H1 (cell line): ENCODE results near the gene COL16A1. TPM values are rescaled to one million over a fixed set of nuclear protein-coding genes. Genes with fewer than 3 reads are reported as not detected.

Source experiments
- ASH2L ChIP-seq: fragments of 200-600, 300-600 bp; sonication (generic); IDR thresholded peaks from one replicate; pipeline ENCODE4 v1.7.1; 2017; ENCODE audit warnings: low read length
- BCL11A ChIP-seq, 2 experiments: IDR thresholded peaks; one replicate each; pipeline ENCODE4 v1.6.1; 2011; ENCODE audit warnings: low read depth in 2 of 2, low read length in 2 of 2, mild to moderate bottlenecking in 2 of 2
- CEBPB ChIP-seq: IDR thresholded peaks from 2 replicates; pipeline ENCODE4 v1.6.1; 2012; ENCODE audit warnings: low read depth, low read length
- CHD7 ChIP-seq: fragments of 300-600 bp; sonication (generic); IDR thresholded peaks from 2 replicates; pipeline ENCODE4 v1.7.1; 2012; ENCODE audit warnings: low read length, moderate library complexity, mild to moderate bottlenecking, inconsistent platforms; ENCODE audit not compliant: insufficient replicate concordance
- FOSL1 ChIP-seq: IDR thresholded peaks from 2 replicates; pipeline ENCODE4 v1.6.1; 2011; ENCODE audit warnings: mild to moderate bottlenecking, low read depth, low read length, moderate library complexity; ENCODE audit not compliant: insufficient read depth
- JUN ChIP-seq: IDR thresholded peaks from 2 replicates; pipeline ENCODE4 v1.6.1; 2011; ENCODE audit warnings: low read depth, mild to moderate bottlenecking, improper control_type of control experiment, low read length
- KDM1A ChIP-seq: fragments of 200-600, 300-600 bp; sonication (generic); IDR thresholded peaks from 2 replicates; pipeline ENCODE4 v1.7.1; 2016; ENCODE audit warnings: mild to moderate bottlenecking, low read length, borderline replicate concordance
- RAD21 ChIP-seq, 2 experiments: IDR thresholded peaks in 1 of 2; conservative IDR thresholded peaks in 1 of 2; 2 replicates each; pipeline ENCODE4 v1.6.1; 2011; ENCODE audit warnings: low read depth in 2 of 2, low read length in 2 of 2, improper control_type of control experiment in 1 of 2, inconsistent platforms in 1 of 2, mild to moderate bottlenecking in 1 of 2, moderate library complexity in 1 of 2
- RXRA ChIP-seq: IDR thresholded peaks from 2 replicates; pipeline ENCODE4 v1.6.1; 2011; ENCODE audit warnings: low read depth, mild to moderate bottlenecking, low read length, moderate library complexity; ENCODE audit not compliant: insufficient read depth
- SAP30 ChIP-seq: fragments of 300-600 bp; sonication (generic); IDR thresholded peaks from 2 replicates; pipeline ENCODE4 v1.7.1; 2012; ENCODE audit warnings: low read length, moderate library complexity, mild to moderate bottlenecking, inconsistent platforms; ENCODE audit not compliant: insufficient read depth, insufficient replicate concordance
- SP2 ChIP-seq: IDR thresholded peaks from 2 replicates; pipeline ENCODE4 v1.6.1; 2012; ENCODE audit warnings: mild to moderate bottlenecking, low read length, inconsistent platforms
- SUZ12 ChIP-seq: fragments of 200-600 bp; sonication (generic); IDR thresholded peaks from 2 replicates; pipeline ENCODE4 v1.6.1; 2012; ENCODE audit warnings: mild to moderate bottlenecking, inconsistent platforms, low read length, moderate library complexity, mixed read lengths
- TBP ChIP-seq: IDR thresholded peaks from 2 replicates; pipeline ENCODE4 v1.6.1; 2011; ENCODE audit warnings: low read depth, low read length, improper control_type of control experiment
- polyA plus RNA-seq, 7 experiments: library from polyadenylated mRNA; depleted of rRNA in 3 of 7; stranded (reverse) in 5 of 7; unstranded in 2 of 7; fragments of >200 nt in 5 of 7; fragments of 200-250 nt in 2 of 7; gene quantifications; 1 replicate in 5 of 7; 2 replicates in 1 of 7; 4 replicates in 1 of 7; pipeline versions ENCODE4 v1.2.1 to v1.2.3, GENCODE V29; 2011 to 2013; ENCODE audit warnings: missing spikeins in 2 of 7, mixed read lengths in 2 of 7
- total RNA-seq: library from RNA; stranded (reverse); fragmentation: NEBNext Ultra II Directional; extraction: Animal tissue kit (Norgen Biotek cat#: 25700); gene quantifications from 2 replicates; pipeline ENCODE4 v1.2.1, GENCODE V29; 2021

The COL16A1 gene
- total and polyA plus RNA-seq, 2 of the 8 experiments (the other 6 are each of a cell fraction or from before 2014, with no cell fraction given): 2.0 to 10.5 TPM

GRCh38 chr1:31651089-31651420 lies 52.8 kb downstream of the COL16A1 start (continued):
- TF ChIP-seq CHD7: no peak
- TF ChIP-seq CEBPB: no peak
- no peak for TF ChIP-seq JUN
- TF ChIP-seq ASH2L: no peak
- TF ChIP-seq SAP30: no peak
- no peak for TF ChIP-seq RAD21 (IDR thresholded peaks at IDR 0.05 in 1 of 2, conservative IDR thresholded peaks at IDR 0.05 in 1 of 2; ENCODE audit: low read depth in 2 of 2, low read length in 2 of 2)
- TF ChIP-seq KDM1A: no peak
- no peak for TF ChIP-seq RXRA
- no peak for TF ChIP-seq BCL11A (IDR thresholded peaks at IDR 0.05; ENCODE audit: low read depth in 2 of 2, low read length in 2 of 2)
- no peak for TF ChIP-seq SUZ12
- no peak for TF ChIP-seq FOSL1
- no peak for TF ChIP-seq SP2
- TF ChIP-seq TBP: no peak
